Bone marrow (tissue), 2 donors: Measurements from ENCODE around the gene RASGRF1.

Experiments
- DNase-seq, 2 donors: peaks; one replicate each; lab custom pipeline; 2025; lab: John Stamatoyannopoulos, UW

RASGRF1 gene

GRCh38 chr15:79094611-79095021, 4.0 kb upstream of the RASGRF1 start:
- DNase-seq: no peak

GRCh38 chr15:79093352-79093935, 2.9 kb upstream of the RASGRF1 start:
- no peak for DNase-seq

- DNase-seq: no peak
These were observed 1.8 kb upstream of the RASGRF1 start for GRCh38 chr15:79092382-79092781.

- DNase-seq: no peak
These were observed 756 bp upstream of the RASGRF1 start for GRCh38 chr15:79091204-79091867.

DNA sequence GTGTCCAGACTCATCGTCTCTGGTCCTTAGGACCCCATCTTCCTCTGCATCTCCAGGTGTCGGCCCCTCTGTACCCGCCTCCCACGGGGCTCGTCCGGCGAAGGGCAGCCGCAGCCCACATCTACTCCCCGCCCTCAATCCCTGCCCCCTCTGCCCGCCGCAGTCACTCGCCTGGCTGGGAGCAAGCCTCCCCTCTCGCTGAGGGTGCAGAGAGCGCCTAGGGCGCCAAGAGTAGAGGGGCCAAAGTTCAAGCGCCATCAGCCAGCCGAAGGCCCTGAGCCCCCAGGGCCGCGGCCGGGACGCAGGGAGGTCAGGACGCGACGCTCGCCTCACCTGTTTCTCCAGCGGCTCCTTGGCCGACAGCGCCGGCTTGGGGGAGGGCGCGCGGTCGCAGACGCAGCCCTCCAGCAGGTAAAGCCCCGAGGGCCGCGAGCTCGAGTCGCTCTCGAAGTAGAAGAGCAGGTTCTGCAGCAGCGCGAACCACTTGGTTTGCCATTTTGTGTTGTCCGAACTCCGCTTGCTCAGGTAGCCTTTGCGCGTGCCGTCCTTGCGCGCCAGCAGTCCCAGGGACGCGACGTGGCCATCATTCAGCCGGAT, 592 bp downstream of the RASGRF1 start:
- DNase-seq: no peak

DNA sequence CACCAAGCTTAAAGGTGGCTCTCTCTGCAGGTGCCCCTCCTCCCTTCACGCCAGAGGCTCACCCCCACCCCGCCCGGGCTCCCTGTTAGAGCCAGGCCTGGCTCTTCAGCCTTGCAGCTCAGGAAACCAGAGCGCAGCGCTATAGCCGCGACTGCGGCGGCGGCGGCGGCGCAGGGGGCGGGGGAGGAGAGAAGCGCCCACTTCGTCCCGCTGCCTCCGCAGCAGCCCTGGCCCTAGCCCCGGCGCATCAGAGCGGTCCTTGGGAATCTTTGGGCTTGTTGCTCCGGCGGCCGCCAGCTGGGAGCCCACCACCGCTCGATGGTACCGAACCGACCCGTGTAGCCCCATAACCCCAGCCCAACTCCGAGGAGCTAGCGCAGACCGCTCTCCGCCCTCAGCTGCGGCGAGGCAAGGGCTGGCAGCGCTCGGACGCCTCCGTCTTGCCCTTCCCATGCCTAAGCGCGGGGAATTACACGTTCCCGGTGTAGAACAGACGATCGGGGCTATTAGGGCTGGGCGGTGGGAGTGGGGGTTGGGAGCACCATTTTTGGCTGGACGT, 1.2 kb downstream of the RASGRF1 start:
- DNase-seq: no peak

DNA sequence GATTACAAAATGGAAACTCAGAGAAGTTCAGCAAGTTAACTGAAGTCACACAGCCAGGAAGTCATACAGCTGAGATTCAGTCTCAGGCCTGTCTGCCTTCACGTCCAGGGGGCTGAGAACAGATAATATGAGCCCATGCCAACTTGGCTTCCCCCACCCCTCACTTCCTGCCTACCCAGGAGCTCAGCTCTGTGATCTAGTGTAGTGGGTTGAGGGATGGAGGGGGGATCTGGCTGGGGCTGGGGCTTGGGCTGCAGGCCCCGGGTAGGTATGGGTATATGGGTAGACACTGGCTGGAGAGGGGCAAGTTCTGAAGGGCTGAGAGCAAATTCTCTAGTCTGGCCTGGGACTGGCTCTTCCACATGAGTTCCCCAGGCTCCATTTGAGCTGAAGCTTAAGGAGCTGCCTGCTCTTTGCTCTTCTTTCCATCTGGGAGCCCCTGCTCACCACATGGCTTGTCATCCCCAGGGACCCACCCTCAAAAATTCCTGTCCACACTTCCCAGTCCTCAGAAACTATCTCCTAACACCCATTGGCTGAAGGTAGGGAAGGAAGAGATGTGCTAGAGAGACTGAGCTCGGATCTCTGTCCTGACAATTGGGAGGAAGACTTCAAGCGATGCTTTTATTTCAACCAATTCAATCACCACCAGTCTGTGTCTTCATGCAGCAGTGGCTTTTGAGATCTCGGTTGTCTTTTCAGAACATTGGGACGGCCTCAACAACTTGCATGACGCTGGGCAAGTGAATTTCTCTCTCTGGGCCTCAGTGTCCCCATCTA, 2.0 kb downstream of the RASGRF1 start:
- no peak for DNase-seq

DNA sequence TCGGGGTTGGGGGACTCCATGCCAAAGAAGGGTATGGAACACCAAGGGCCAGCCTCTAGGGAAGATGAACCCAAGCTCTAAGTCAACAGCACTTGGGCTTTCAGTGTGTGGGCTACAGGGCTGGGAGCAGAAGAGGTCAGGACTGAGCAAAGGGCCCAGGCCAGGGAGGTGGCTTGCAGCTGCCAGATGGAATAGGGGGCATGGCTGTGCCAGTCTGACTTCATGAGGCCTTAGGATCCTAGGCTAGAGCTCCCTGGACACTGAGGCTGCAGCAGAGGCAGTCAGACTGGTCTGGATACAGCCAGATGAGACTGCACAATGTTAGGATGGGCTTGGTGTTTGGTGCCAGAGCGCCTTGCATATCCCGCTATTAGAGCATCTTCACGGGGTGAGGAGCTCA, 3.8 kb downstream of the RASGRF1 start:
- DNase-seq: no peak

GRCh38 chr15:79084308-79084968, 6.1 kb downstream of the RASGRF1 start:
- DNase-seq: no peak

GRCh38 chr15:79083154-79083553, 7.4 kb downstream of the RASGRF1 start:
- no peak for DNase-seq

DNA sequence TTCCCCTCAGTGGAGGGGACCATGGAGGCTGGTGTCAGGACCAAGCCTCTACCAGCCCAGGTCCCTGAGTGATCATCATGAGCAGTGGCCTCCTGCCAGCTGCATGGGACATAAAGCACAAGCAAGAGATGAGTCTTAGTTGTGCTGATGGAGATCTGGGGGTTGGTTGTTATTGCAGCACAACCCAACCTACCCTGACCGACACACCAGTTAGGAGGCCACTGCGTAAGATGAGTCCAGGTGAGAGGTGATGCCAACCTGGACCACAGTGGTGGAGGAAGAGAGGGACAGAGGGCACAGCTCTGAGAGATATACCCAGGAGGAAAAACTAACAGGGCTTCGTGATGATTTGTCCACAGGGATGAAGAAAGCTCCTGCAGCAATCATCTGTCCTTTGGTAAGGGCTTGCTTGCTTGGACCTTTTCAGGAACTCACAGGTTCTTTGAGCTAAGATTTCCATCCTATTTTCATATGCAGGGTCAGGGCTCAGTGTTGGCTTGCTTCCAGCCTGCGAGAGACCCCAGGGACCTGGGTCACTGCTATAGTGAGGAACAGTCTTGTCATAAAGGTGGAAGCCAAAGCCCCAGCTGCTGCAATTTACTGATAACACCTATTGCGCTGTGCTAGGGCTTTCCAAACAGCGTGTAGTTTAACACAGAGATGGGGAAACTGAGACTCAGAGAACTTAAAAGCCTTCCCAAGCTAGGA, 8.1 kb downstream of the RASGRF1 start:
- DNase-seq: no peak

DNA sequence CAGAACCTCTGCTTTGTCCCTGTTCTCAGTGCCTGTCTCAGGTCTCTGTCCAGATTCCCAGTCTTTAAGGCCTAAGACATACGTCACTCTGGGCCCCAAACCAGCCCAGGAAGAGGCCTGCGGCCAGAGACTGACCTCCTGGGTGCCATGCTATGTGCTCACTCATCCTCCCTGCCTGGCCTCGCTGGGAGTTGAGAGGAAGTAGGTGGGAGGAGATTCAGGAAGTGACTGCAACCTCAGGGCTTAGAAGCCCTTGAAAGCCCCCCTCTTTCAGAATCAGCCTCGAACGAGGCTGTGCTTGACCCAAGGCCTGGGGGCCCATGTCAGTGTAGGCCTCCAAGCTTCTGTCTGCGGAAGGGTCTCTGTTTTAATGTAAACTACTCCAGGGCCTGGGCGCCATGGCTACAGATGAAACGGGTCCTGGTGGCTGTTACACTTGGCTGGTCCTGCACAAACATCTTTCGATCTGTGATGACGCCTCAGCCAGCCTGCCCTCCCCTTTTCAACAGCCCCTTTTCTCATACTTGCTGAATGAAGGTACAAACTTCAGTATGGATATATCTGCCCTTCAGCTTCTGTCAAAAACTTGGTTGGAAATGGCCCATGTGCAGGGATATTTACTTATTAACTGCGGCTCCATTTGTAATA, 11.7 kb downstream of the RASGRF1 start:
- DNase-seq: no peak

GRCh38 chr15:79078003-79078402, 12.6 kb downstream of the RASGRF1 start:
- no peak for DNase-seq

DNA sequence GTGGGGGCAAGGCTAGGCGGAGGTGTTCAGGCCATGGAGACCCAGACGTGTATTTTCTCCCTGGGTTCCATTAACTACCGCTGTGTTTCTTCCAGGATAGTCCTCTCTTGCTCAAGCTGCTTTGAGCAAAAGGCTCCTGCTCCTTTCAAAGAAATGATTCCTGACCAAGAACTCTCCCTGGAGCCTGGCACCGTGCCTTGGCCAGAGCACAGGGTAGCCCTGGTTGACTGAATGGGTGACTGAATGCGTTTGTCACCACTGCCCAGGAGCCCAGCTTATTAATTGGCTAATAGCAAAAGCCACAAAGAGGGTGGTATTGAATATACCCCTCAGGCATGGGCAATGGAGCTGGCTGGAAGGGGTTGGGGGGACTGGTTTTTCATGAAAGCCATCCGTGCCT, 13.9 kb downstream of the RASGRF1 start:
- no peak for DNase-seq

DNA sequence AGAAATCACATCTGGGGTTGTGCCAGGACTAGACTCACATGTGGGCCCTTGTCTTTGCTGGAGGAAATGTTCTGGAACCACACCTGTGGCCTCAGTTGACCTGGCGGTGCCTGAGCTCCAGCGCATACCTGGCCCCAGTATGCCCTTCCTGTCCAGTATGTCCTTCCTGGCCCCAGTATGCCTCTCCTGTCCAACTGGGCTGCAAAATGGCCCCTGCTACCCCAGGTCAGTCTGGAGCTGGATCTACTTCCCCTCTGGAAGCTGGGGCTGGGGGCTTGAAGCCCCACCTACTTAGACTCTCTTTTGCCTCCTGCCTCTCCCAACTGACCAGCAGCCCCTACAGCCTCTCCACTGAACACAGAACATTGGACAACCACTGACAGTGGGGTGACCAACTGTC, 15.3 kb downstream of the RASGRF1 start:
- no peak for DNase-seq

- DNase-seq: no peak
These were observed 17.2 kb downstream of the RASGRF1 start for GRCh38 chr15:79073336-79073735.

- no peak for DNase-seq
These were observed 18.7 kb downstream of the RASGRF1 start for GRCh38 chr15:79071901-79072300.

GRCh38 chr15:79068790-79069189, 21.8 kb downstream of the RASGRF1 start:
- DNase-seq: no peak

GRCh38 chr15:79067969-79068368, 22.6 kb downstream of the RASGRF1 start:
- DNase-seq: no peak

GRCh38 chr15:79067072-79067833, 23.3 kb downstream of the RASGRF1 start:
- no peak for DNase-seq
